K562 (cell line): ENCODE measurements around the gene FAM98C. TPM values are rescaled to one million over a fixed set of nuclear protein-coding genes. Genes with fewer than 3 reads are reported as not detected.

Source experiments
- ATAC-seq: fragments of 200-7000 bp; cut with Tn5 transposase; 3 replicates; pipeline ENCODE4 v1.9.1; 2020; ENCODE audit warnings: moderate library complexity
- BruUV-seq: library from RNA; stranded (reverse); fragments of 400-500 nt; replicated peaks from 2 replicates; lab custom pipeline; 2021; lab: Mats Ljungman, UMichigan
- CTCF ChIA-PET: fragments of 300-600 bp; formaldehyde crosslinking; extraction: SDS; loops from one replicate; lab custom pipeline; 2021; ENCODE audit warnings: low intra/inter-chr PET ratio; lab: Yijun Ruan, JAX
- POLR2A ChIA-PET: fragments of 300-600, 350-650 bp; sonication (Branson Sonifier 250); formaldehyde crosslinking; extraction: SDS; loops from one replicate; lab custom pipeline; 2021; ENCODE audit warnings: antibody characterized with exemption, inconsistent platforms; lab: Yijun Ruan, JAX
- DNase-seq, 4 experiments: peaks; one replicate each; pipeline versions ENCODE4 v3.0.0 to v3.0.0-alpha.2; 2011 to 2018; ENCODE audit warnings: low spot score in 3 of 4, mixed read lengths in 3 of 4; ENCODE audit errors: extremely low read depth in 1 of 4
- FAIRE-seq: peaks from 2 replicates; lab custom pipeline; 2011; peaks lifted over from hg19 to GRCh38; lab: Jason Lieb, UNC
- H2AFZ ChIP-seq: 2 replicates; pipeline ENCODE4 v1.6.0; 2011; ENCODE audit warnings: low read depth, low read length, control low read depth, inconsistent platforms
- H3K27ac ChIP-seq: fragments of 200-600 bp; 3 replicates; pipeline ENCODE4 v1.8.0; 2011; ENCODE audit warnings: low read depth, mild to moderate bottlenecking, control low read depth, inconsistent platforms, low read length, moderate library complexity, mixed read lengths; ENCODE audit errors: extremely low read depth
- H3K27me3 ChIP-seq, 2 experiments: fragments of 300-600 bp in 1 of 2; 2 replicates in 1 of 2; 3 replicates in 1 of 2; pipeline versions ENCODE4 v1.6.0 to v1.8.0; 2011; ENCODE audit warnings: inconsistent platforms in 2 of 2, low read length in 2 of 2, mild to moderate bottlenecking in 1 of 2, mixed read lengths in 1 of 2, moderate library complexity in 1 of 2; ENCODE audit not compliant: control insufficient read depth in 2 of 2, insufficient read depth in 2 of 2
- H3K36me3 ChIP-seq: fragments of 300-600 bp; 3 replicates; pipeline ENCODE4 v1.8.0; 2011; ENCODE audit warnings: mild to moderate bottlenecking, low read length, inconsistent platforms; ENCODE audit not compliant: control insufficient read depth, insufficient read depth
- H3K4me1 ChIP-seq, 2 experiments: fragments of 200-600 bp in 1 of 2; replicated peaks in 1 of 2; 2 replicates in 1 of 2; 3 replicates in 1 of 2; pipeline versions ENCODE4 v1.5.1 to v1.8.0; 2011; ENCODE audit warnings: inconsistent platforms in 2 of 2, low read length in 2 of 2, mild to moderate bottlenecking in 1 of 2, mixed read lengths in 1 of 2, moderate library complexity in 1 of 2; ENCODE audit not compliant: control insufficient read depth in 2 of 2, insufficient read depth in 2 of 2
- H3K4me2 ChIP-seq: 2 replicates; pipeline ENCODE4 v1.6.1; 2011; ENCODE audit warnings: low read length, control low read depth, inconsistent platforms, mixed read lengths; ENCODE audit not compliant: insufficient read depth
- H3K4me3 ChIP-seq: fragments of 200-600 bp; sonication (generic), shearing (Covaris generic); 2 replicates; pipeline ENCODE4 v1.5.1; 2016; ENCODE audit warnings: control low read depth, inconsistent platforms
- H3K79me2 ChIP-seq: fragments of 200-600 bp; 3 replicates; pipeline ENCODE4 v1.8.0; 2011; ENCODE audit warnings: low read length, inconsistent platforms; ENCODE audit not compliant: control insufficient read depth, insufficient read depth
- H3K9ac ChIP-seq, 2 experiments: 2 replicates each; pipeline versions ENCODE4 v1.6.0 to v1.6.1; 2011; ENCODE audit warnings: low read depth in 2 of 2, low read length in 2 of 2, control low read depth in 1 of 2, inconsistent platforms in 1 of 2, mild to moderate bottlenecking in 1 of 2, mixed read lengths in 1 of 2; ENCODE audit not compliant: insufficient read depth in 1 of 2
- H3K9me1 ChIP-seq: one replicate; pipeline ENCODE4 v1.6.0; 2011; ENCODE audit warnings: inconsistent platforms, mild to moderate bottlenecking, low read length, moderate library complexity; ENCODE audit not compliant: control insufficient read depth, insufficient read depth
- H3K9me3 ChIP-seq: replicated peaks from 2 replicates; pipeline ENCODE4 v1.5.1; 2011; ENCODE audit warnings: low read depth, low read length, inconsistent platforms; ENCODE audit not compliant: control insufficient read depth, insufficient read depth
- H4K20me1 ChIP-seq: replicated peaks from 2 replicates; pipeline ENCODE4 v1.6.1; 2011; ENCODE audit warnings: low read length, inconsistent platforms, mixed read lengths; ENCODE audit not compliant: control insufficient read depth, insufficient read depth
- CTCF ChIP-seq, 3 experiments: IDR thresholded peaks in 2 of 3; conservative IDR thresholded peaks in 1 of 3; 2 replicates each; pipeline ENCODE4 v1.5.1; 2011 to 2012; ENCODE audit warnings: low read length in 3 of 3, mild to moderate bottlenecking in 3 of 3, control low read depth in 2 of 3, improper control_type of control experiment in 1 of 3, inconsistent platforms in 1 of 3, low read depth in 1 of 3, mixed read lengths in 1 of 3, moderate library complexity in 1 of 3; ENCODE audit not compliant: insufficient read depth in 2 of 3
- EGR1 ChIP-seq: fragments of 450-650 bp; conservative IDR thresholded peaks from 2 replicates; pipeline ENCODE4 v1.6.1; 2017; ENCODE audit warnings: mild to moderate bottlenecking
- MTA1 ChIP-seq: fragments of 450-650 bp; IDR thresholded peaks from 2 replicates; pipeline ENCODE4 v1.6.1; 2017; ENCODE audit warnings: borderline replicate concordance
- RB1 ChIP-seq: fragments of 450-650 bp; IDR thresholded peaks from 2 replicates; pipeline ENCODE4 v1.6.1; 2017; ENCODE audit warnings: low read depth, mild to moderate bottlenecking
- SNIP1 ChIP-seq: fragments of 450-650 bp; IDR thresholded peaks from 2 replicates; pipeline ENCODE4 v1.7.1; 2017; ENCODE audit warnings: low read depth, mild to moderate bottlenecking
- WGBS: fragments of 100-300 bp; shearing (Covaris generic); methylation state at CpG from one replicate; pipeline ENCODE4 v1.1.6; 2016; ENCODE audit warnings: low coverage, mixed read lengths; ENCODE audit not compliant: insufficient coverage; ENCODE audit errors: missing lambda C conversion rate; 5-methylcytosine and 5-hydroxymethylcytosine counted together
- in situ Hi-C: fragments of 300-500 bp; cut with MboI; formaldehyde crosslinking; loops from 4 replicates; pipeline ENCODE4 v1.15.0; 2018; ENCODE audit warnings: inconsistent platforms, mixed read lengths
- intact Hi-C: fragments of 100-400 bp; cut with micrococcal nuclease; formaldehyde crosslinking; loops from 2 replicates; pipeline ENCODE4 v1.14.2; 2022
- polyA plus RNA-seq, 8 experiments: library from polyadenylated mRNA; depleted of rRNA in 4 of 8; stranded (reverse) in 5 of 8; unstranded in 3 of 8; fragments of >200 nt; fragmentation: Nextera tagmentation in 2 of 8; fragmentation: Illumina TruSeq in 1 of 8; extraction: Ambion mirVana in 2 of 8; extraction: Trizol in 1 of 8; gene quantifications; 2 replicates each; pipeline versions ENCODE4 v1.2.1 to v1.2.3, GENCODE V29; 2011 to 2014; ENCODE audit warnings: inconsistent platforms in 1 of 8, missing spikeins in 1 of 8
- total RNA-seq, 7 experiments: library from RNA; depleted of rRNA in 6 of 7; stranded (reverse); fragments of >200 nt in 6 of 7; fragmentation: Illumina TruSeq in 2 of 7; extraction: Trizol in 2 of 7; gene quantifications; 2 replicates each; pipeline versions ENCODE4 v1.2.1 to v1.2.3, GENCODE V29; 2011 to 2021; ENCODE audit warnings: low replicate concordance in 1 of 7

The FAM98C gene
- total and polyA plus RNA-seq, 9 of the 15 experiments (the other 6 are each of a cell fraction or from before 2014, with no cell fraction given): 1.7 to 43.8 (median 13.7) TPM

DNA sequence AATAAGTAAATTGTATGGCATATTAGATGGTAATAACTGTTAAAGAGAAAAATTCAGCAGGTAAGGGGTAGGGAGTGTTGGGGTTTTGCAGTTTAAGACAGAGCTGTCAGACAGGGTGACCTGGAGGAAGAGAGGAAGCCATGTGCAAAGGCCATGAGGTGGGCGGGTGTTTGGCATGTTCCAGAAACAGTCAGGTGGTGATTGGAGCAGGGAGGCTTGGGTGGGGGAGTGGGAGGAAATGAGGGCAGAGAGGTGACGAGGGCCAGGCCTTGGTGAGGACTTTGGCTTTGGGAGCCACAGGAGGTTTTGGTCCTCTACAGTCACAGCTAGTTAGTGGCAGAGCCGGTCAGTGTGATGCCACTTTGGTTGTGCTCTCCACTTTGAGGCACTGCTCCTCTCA lies 50.7 kb downstream of the FAM98C start:
- ATAC-seq: no peak
- WGBS: 64% methylated on average over 3 of the region's 3 CpGs
- peaks cover 5 to 21% of the 10 kb centered on the region in 2 experiments for H3K4me1 ChIP-seq
- no peaks in the 10 kb centered on the region for H3K27me3 ChIP-seq
- H3K79me2 ChIP-seq: no peaks in the 10 kb centered on the region
- ChIA-PET POLR2A (interaction anchor here (0.6 to 1.3 kb wide), 4 partner anchors 19 to 313 kb away, joined by 3 to 5 read pairs (median 4); partner anchors contain the start of gene FAM98C), CTCF (no interaction called here)
- in situ Hi-C loops: no loop called here
- no peak overlapping the region for H2AFZ ChIP-seq
- no peak for FAIRE-seq
- H3K4me2 ChIP-seq: 0 out of 2 replicates have a peak overlapping the region, but pooled peaks have one; percentile 1
- DNase-seq: no peak
- H3K4me3 ChIP-seq: no peak overlapping the region
- H4K20me1 ChIP-seq: no peaks in the 10 kb centered on the region
- no peaks in the 10 kb centered on the region for H3K9me3 ChIP-seq
- TF ChIP-seq CTCF (IDR thresholded peaks at IDR 0.05 in 2 of 3, conservative IDR thresholded peaks at IDR 0.05 in 1 of 3; ENCODE audit: insufficient read depth in 2 of 3, low read depth in 1 of 3, low read length in 3 of 3): no peak
- no peak for TF ChIP-seq MTA1
- TF ChIP-seq RB1: no peak
- 0 out of 2 replicates have a peak, but pooled peaks have one; percentile 18 for TF ChIP-seq EGR1
- TF ChIP-seq SNIP1: no peak
- TF ChIP-seq, all 486 proteins: peak for 1
- Histone ChIP-seq H3K27ac (no peak overlapping the region; the same call in 2 of the 3 replicates), H3K36me3 (peaks cover 40% of the 10 kb centered on the region; the same call in 1 of the 3 replicates), H3K9ac (no peak overlapping the region), H3K9me1 (no peaks in the 10 kb centered on the region)
- no TSS peak for BruUV-seq
- intact Hi-C loops: no loop called here
